H1 (cell line): ENCODE data around the gene SEMA4D. TPM values are rescaled to one million over a fixed set of nuclear protein-coding genes. Genes with fewer than 3 reads are reported as not detected.
"Not testable (repeated sequence)": the region's sequence is repeated elsewhere in the genome, so short reads cannot be mapped to it uniquely, and the experiment has no call there.

Source experiments
- CTCF ChIA-PET: fragments of 300-600 bp; sonication (Branson Sonifier 250); formaldehyde crosslinking; loops from one replicate; lab custom pipeline; 2021; ENCODE audit not compliant: partially characterized antibody; lab: Charles Lee
- POLR2A ChIA-PET: fragments of 300-600 bp; sonication (Branson Sonifier 250); formaldehyde crosslinking; loops from one replicate; lab custom pipeline; 2021; ENCODE audit warnings: inconsistent platforms; ENCODE audit not compliant: partially characterized antibody; lab: Charles Lee
- DNase-seq, 2 experiments: peaks; one replicate each; pipeline versions ENCODE4 v3.0.0 to v3.0.0-alpha.2; 2010 to 2022; ENCODE audit warnings: low spot score in 2 of 2, low read depth in 1 of 2, mixed read lengths in 1 of 2
- FAIRE-seq: peaks from 2 replicates; lab custom pipeline; 2011; peaks lifted over from hg19 to GRCh38; lab: Jason Lieb, UNC
- H2AFZ ChIP-seq: 2 replicates; pipeline ENCODE4 v1.8.1; 2012; ENCODE audit warnings: low read length, inconsistent platforms
- H2AK5ac ChIP-seq: 2 replicates; pipeline ENCODE4 v1.6.1; 2013; ENCODE audit warnings: low read depth, low read length
- H2BK120ac ChIP-seq: replicated peaks from 2 replicates; pipeline ENCODE3; 2013; ENCODE audit warnings: low read depth, low read length, inconsistent platforms
- H2BK12ac ChIP-seq: 2 replicates; pipeline ENCODE4 v1.6.1; 2013; ENCODE audit warnings: low read depth, low read length
- H2BK15ac ChIP-seq: 2 replicates; pipeline ENCODE4 v1.6.1; 2013; ENCODE audit warnings: low read length
- H2BK20ac ChIP-seq: 2 replicates; pipeline ENCODE4 v1.6.1; 2013; ENCODE audit warnings: low read length
- H2BK5ac ChIP-seq: 2 replicates; pipeline ENCODE4 v1.6.1; 2013; ENCODE audit warnings: low read depth, low read length
- H3K14ac ChIP-seq: 2 replicates; pipeline ENCODE4 v1.6.1; 2013; ENCODE audit warnings: inconsistent platforms; ENCODE audit not compliant: insufficient read length
- H3K18ac ChIP-seq: 2 replicates; pipeline ENCODE4 v1.6.1; 2013; ENCODE audit warnings: low read length; ENCODE audit errors: extremely low read depth
- H3K23ac ChIP-seq: 2 replicates; pipeline ENCODE4 v1.6.1; 2013; ENCODE audit warnings: inconsistent platforms; ENCODE audit not compliant: insufficient read length
- H3K23me2 ChIP-seq: 2 replicates; pipeline ENCODE4 v1.6.1; 2013; ENCODE audit warnings: low read depth, low read length
- H3K27ac ChIP-seq: 2 replicates; pipeline ENCODE4 v1.6.1; 2011; ENCODE audit warnings: low read depth, low read length, inconsistent platforms
- H3K27me3 ChIP-seq, 4 experiments: replicated peaks in 1 of 4; 1 replicate in 1 of 4; 2 replicates in 3 of 4; pipeline versions ENCODE4 v1.6.1 to v1.8.1; 2011 to 2013; ENCODE audit warnings: low read length in 3 of 4, mild to moderate bottlenecking in 3 of 4, inconsistent platforms in 2 of 4, mixed read lengths in 2 of 4, moderate library complexity in 1 of 4; ENCODE audit not compliant: control insufficient read depth in 3 of 4, insufficient read depth in 3 of 4; ENCODE audit errors: extremely low read depth in 1 of 4
- H3K36me3 ChIP-seq, 4 experiments: 2 replicates each; pipeline versions ENCODE4 v1.6.1 to v1.8.1; 2011 to 2013; ENCODE audit warnings: mild to moderate bottlenecking in 4 of 4, low read length in 3 of 4, moderate library complexity in 2 of 4, control low read depth in 1 of 4, inconsistent platforms in 1 of 4; ENCODE audit not compliant: insufficient read depth in 4 of 4, control insufficient read depth in 2 of 4
- H3K4ac ChIP-seq: replicated peaks from 2 replicates; pipeline ENCODE3; 2013; ENCODE audit warnings: low read length, low read depth, mixed read lengths, inconsistent platforms; ENCODE audit not compliant: insufficient read length
- H3K4me1 ChIP-seq, 4 experiments: replicated peaks in 1 of 4; 1 replicate in 1 of 4; 2 replicates in 3 of 4; pipeline versions ENCODE4 v1.6.1 to v1.8.1; 2011 to 2013; ENCODE audit warnings: low read length in 3 of 4, inconsistent platforms in 2 of 4, mixed read lengths in 1 of 4; ENCODE audit not compliant: insufficient read depth in 4 of 4, control insufficient read depth in 3 of 4
- H3K4me2 ChIP-seq, 2 experiments: 2 replicates each; pipeline versions ENCODE4 v1.6.1 to v1.8.1; 2011 to 2013; ENCODE audit warnings: low read depth in 2 of 2, low read length in 2 of 2, control low read depth in 1 of 2, inconsistent platforms in 1 of 2, mild to moderate bottlenecking in 1 of 2; ENCODE audit not compliant: insufficient read depth in 1 of 2
- H3K4me3 ChIP-seq, 4 experiments: fragments of 200-600, 300-600 bp in 1 of 4; sonication (generic), shearing (Covaris generic), sonication (Bioruptor Twin) in 1 of 4; 2 replicates each; pipeline versions ENCODE4 v1.5.1 to v1.8.1; 2011 to 2016; ENCODE audit warnings: low read length in 4 of 4, low read depth in 3 of 4, control low read depth in 2 of 4, inconsistent platforms in 2 of 4, mild to moderate bottlenecking in 2 of 4, mixed read lengths in 1 of 4, moderate library complexity in 1 of 4; ENCODE audit not compliant: insufficient read depth in 2 of 4; ENCODE audit errors: extremely low read depth in 1 of 4
- H3K56ac ChIP-seq: replicated peaks from 2 replicates; pipeline ENCODE3; 2013; ENCODE audit warnings: low read depth, mild to moderate bottlenecking, mixed read lengths, low read length, inconsistent platforms; ENCODE audit not compliant: insufficient read length
- H3K79me1 ChIP-seq: 2 replicates; pipeline ENCODE4 v1.6.1; 2013; ENCODE audit warnings: low read depth, low read length, control low read depth
- H3K79me2 ChIP-seq, 2 experiments: 2 replicates each; pipeline versions ENCODE4 v1.6.1 to v1.8.1; 2012 to 2013; ENCODE audit warnings: low read length in 2 of 2, mild to moderate bottlenecking in 2 of 2, inconsistent platforms in 1 of 2; ENCODE audit not compliant: insufficient read depth in 2 of 2, control insufficient read depth in 1 of 2
- H3K9ac ChIP-seq, 4 experiments: replicated peaks in 1 of 4; 1 replicate in 1 of 4; 2 replicates in 3 of 4; pipeline versions ENCODE4 v1.6.1 to v1.8.1; 2011 to 2013; ENCODE audit warnings: low read depth in 3 of 4, low read length in 3 of 4, control low read depth in 2 of 4, mild to moderate bottlenecking in 2 of 4, moderate library complexity in 2 of 4, inconsistent platforms in 1 of 4; ENCODE audit errors: extremely low read depth in 1 of 4
- H3K9me3 ChIP-seq, 2 experiments: 2 replicates each; pipeline versions ENCODE4 v1.6.1 to v1.8.1; 2012 to 2013; ENCODE audit warnings: mild to moderate bottlenecking in 2 of 2, moderate library complexity in 2 of 2, control low read depth in 1 of 2, inconsistent platforms in 1 of 2, low read depth in 1 of 2, low read length in 1 of 2, mixed read lengths in 1 of 2; ENCODE audit not compliant: insufficient read depth in 2 of 2
- H4K20me1 ChIP-seq, 2 experiments: replicated peaks in 1 of 2; 2 replicates each; pipeline versions ENCODE3 to v1.8.1; 2011 to 2013; ENCODE audit warnings: inconsistent platforms in 2 of 2, low read length in 2 of 2, mild to moderate bottlenecking in 1 of 2; ENCODE audit not compliant: insufficient read depth in 2 of 2, control insufficient read depth in 1 of 2
- H4K5ac ChIP-seq: 2 replicates; pipeline ENCODE4 v1.6.1; 2013; ENCODE audit warnings: low read length, low read depth, mixed read lengths, inconsistent platforms; ENCODE audit not compliant: insufficient read length
- H4K8ac ChIP-seq: 2 replicates; pipeline ENCODE4 v1.8.0; 2013; ENCODE audit warnings: mild to moderate bottlenecking, moderate library complexity, low read length, inconsistent platforms; ENCODE audit not compliant: insufficient read depth; ENCODE audit errors: extremely low read depth
- H4K91ac ChIP-seq: replicated peaks from 2 replicates; pipeline ENCODE3; 2013; ENCODE audit warnings: low read length, mixed read lengths, inconsistent platforms; ENCODE audit not compliant: insufficient read length
- E2F6 ChIP-seq: IDR thresholded peaks from 2 replicates; pipeline ENCODE4 v1.6.1; 2012; ENCODE audit warnings: inconsistent platforms
- JUN ChIP-seq: IDR thresholded peaks from 2 replicates; pipeline ENCODE4 v1.6.1; 2011; ENCODE audit warnings: low read depth, mild to moderate bottlenecking, improper control_type of control experiment, low read length
- NANOG ChIP-seq: IDR thresholded peaks from 2 replicates; pipeline ENCODE4 v1.6.1; 2011; ENCODE audit warnings: low read length, low read depth, mild to moderate bottlenecking, inconsistent platforms; ENCODE audit not compliant: insufficient read depth, poor library complexity, severe bottlenecking
- RBBP5 ChIP-seq: IDR thresholded peaks from 2 replicates; pipeline ENCODE4 v1.7.1; 2012; ENCODE audit warnings: low read depth, mild to moderate bottlenecking, inconsistent platforms, low read length, moderate library complexity, borderline replicate concordance
- SP1 ChIP-seq: IDR thresholded peaks from 2 replicates; pipeline ENCODE4 v1.6.1; 2011; ENCODE audit warnings: low read depth, low read length
- SP2 ChIP-seq: IDR thresholded peaks from 2 replicates; pipeline ENCODE4 v1.6.1; 2012; ENCODE audit warnings: mild to moderate bottlenecking, low read length, inconsistent platforms
- WGBS, 2 experiments: shearing (Covaris generic) in 1 of 2; methylation state at CpG; one replicate each; pipeline versions ENCODE4 v1.1.6 to v1.1.7; 2013 to 2015; ENCODE audit warnings: low lambda C conversion rate in 2 of 2, mixed read lengths in 2 of 2, inconsistent platforms in 1 of 2, low coverage in 1 of 2, missing lambda C conversion rate in 1 of 2; ENCODE audit not compliant: insufficient replicate concordance in 2 of 2, insufficient coverage in 1 of 2, insufficient read length in 1 of 2; ENCODE audit errors: extremely low coverage in 1 of 2, missing lambda C conversion rate in 1 of 2; 5-methylcytosine and 5-hydroxymethylcytosine counted together
- polyA plus RNA-seq, 7 experiments: library from polyadenylated mRNA; depleted of rRNA in 3 of 7; stranded (reverse) in 5 of 7; unstranded in 2 of 7; fragments of >200 nt in 5 of 7; fragments of 200-250 nt in 2 of 7; gene quantifications; 1 replicate in 5 of 7; 2 replicates in 1 of 7; 4 replicates in 1 of 7; pipeline versions ENCODE4 v1.2.1 to v1.2.3, GENCODE V29; 2011 to 2013; ENCODE audit warnings: missing spikeins in 2 of 7, mixed read lengths in 2 of 7
- total RNA-seq: library from RNA; stranded (reverse); fragmentation: NEBNext Ultra II Directional; extraction: Animal tissue kit (Norgen Biotek cat#: 25700); gene quantifications from 2 replicates; pipeline ENCODE4 v1.2.1, GENCODE V29; 2021

SEMA4D gene
- total and polyA plus RNA-seq, 2 of the 8 experiments (the other 6 are each of a cell fraction or from before 2014, with no cell fraction given) = 21.0 to 70.4 TPM

- TF ChIP-seq RBBP5 (no peak), E2F6 (no peak), JUN (no peak), SP2 (no peak), SP1 (no peak), NANOG (no peak)
Measured at GRCh38 chr9:89480825-89481537, 16.9 kb downstream of the SEMA4D start (continued).

- H3K79me2 ChIP-seq = peaks cover 11 to 84% of the 10 kb centered on the region in 2 experiments; a peak in 3 of 4 replicates
Measured at GRCh38 chr9:89480372-89480771, 17.5 kb downstream of the SEMA4D start.

More at GRCh38 chr9:89480372-89480771, 17.5 kb downstream of the SEMA4D start:
- POLR2A ChIA-PET, H2BK120ac ChIP-seq, H2BK5ac ChIP-seq, FAIRE-seq, H2BK20ac ChIP-seq, H3K9me3 ChIP-seq, H4K91ac ChIP-seq, DNase-seq, H2BK15ac ChIP-seq, H3K23ac ChIP-seq, H4K5ac ChIP-seq, H3K23me2 ChIP-seq, H3K27me3 ChIP-seq, H3K56ac ChIP-seq, H3K9ac ChIP-seq, H2AFZ ChIP-seq, H2AK5ac ChIP-seq, H3K36me3 ChIP-seq, H3K27ac ChIP-seq, H3K4me3 ChIP-seq, H2BK12ac ChIP-seq, H3K4me2 ChIP-seq, H3K14ac ChIP-seq, H4K8ac ChIP-seq, H3K18ac ChIP-seq, H3K4ac ChIP-seq: not testable (repeated sequence)
- 98% methylated on average over 19 of the region's 27 CpGs; no CpG with 5 or more reads in 1 of the 2 experiments for WGBS, 2 experiments
- CTCF ChIA-PET = interaction anchor here (1.6 kb wide), 1 partner anchor 68 kb away, joined by 10 read pairs; no protein-coding TSS in a partner anchor
- Histone ChIP-seq H3K79me1 (peaks cover 39% of the 10 kb centered on the region), H3K4me1 (peaks cover 6 to 26% (median 10%) of the 10 kb centered on the region in 4 experiments), H4K20me1 (peaks cover 5 to 26% of the 10 kb centered on the region in 2 experiments)
